A549 (cell line): ENCODE measurements around the gene TJP1. TPM values are rescaled to one million over a fixed set of nuclear protein-coding genes. Genes with fewer than 3 reads are reported as not detected.

Experiments
- ATAC-seq, 2 experiments: fragments of 200-7000 bp in 1 of 2; fragments of >200 bp in 1 of 2; cut with Nextera tagmentation in 1 of 2; cut with Tn5 transposase in 1 of 2; 3 replicates each; pipeline versions ENCODE4 v1.8.0 to v1.9.1; 2018 to 2020; ENCODE audit warnings: mild to moderate bottlenecking in 1 of 2, moderate library complexity in 1 of 2
- CTCF ChIA-PET: fragments of 300-600 bp; sonication (Branson Sonifier 250); formaldehyde crosslinking; extraction: SDS; loops from one replicate; lab custom pipeline; 2021; ENCODE audit warnings: antibody characterized with exemption, inconsistent platforms; lab: Yijun Ruan, JAX
- POLR2A ChIA-PET: fragments of 350-600 bp; formaldehyde crosslinking; extraction: SDS; loops from one replicate; lab custom pipeline; 2021; ENCODE audit warnings: antibody characterized with exemption, inconsistent platforms; lab: Yijun Ruan, JAX
- DNase-seq, 2 experiments: peaks; one replicate each; pipeline versions ENCODE4 v3.0.0 to v3.0.0-alpha.2; 2011 to 2016; ENCODE audit warnings: low read depth in 1 of 2, low spot score in 1 of 2
- FAIRE-seq: peaks from 2 replicates; lab custom pipeline; 2011; peaks lifted over from hg19 to GRCh38; lab: Jason Lieb, UNC
- H3K27ac ChIP-seq, 2 experiments: fragments of >200 bp; sonication (Bioruptor Twin); formaldehyde crosslinking; 3 replicates each; pipeline ENCODE4 v1.5.1; 2016 to 2017
- H3K4me1 ChIP-seq: fragments of >200 bp; sonication (Bioruptor Twin); formaldehyde crosslinking; 3 replicates; pipeline ENCODE4 v1.6.1; 2016
- H3K4me2 ChIP-seq: fragments of >200 bp; sonication (Bioruptor Twin); formaldehyde crosslinking; 3 replicates; pipeline ENCODE4 v1.6.1; 2016
- H3K4me3 ChIP-seq: fragments of >200 bp; sonication (Bioruptor Twin); formaldehyde crosslinking; 3 replicates; pipeline ENCODE4 v1.5.1; 2016
- H3K9me3 ChIP-seq: fragments of >200 bp; sonication (Bioruptor Twin); formaldehyde crosslinking; 3 replicates; pipeline ENCODE4 v1.6.1; 2016
- CBX2 ChIP-seq: fragments of 200-600 bp; sonication (generic); IDR thresholded peaks from 2 replicates; pipeline ENCODE4 v1.6.1; 2016; ENCODE audit warnings: low read depth, mild to moderate bottlenecking, borderline replicate concordance
- E2F6 ChIP-seq: IDR thresholded peaks from 2 replicates; pipeline ENCODE4 v1.6.1; 2012; ENCODE audit warnings: low read depth, borderline replicate concordance
- ELK1 ChIP-seq: fragments of 150-350 bp; IDR thresholded peaks from 2 replicates; pipeline ENCODE4 v1.6.1; 2014; ENCODE audit warnings: low read depth, mild to moderate bottlenecking, low read length
- EP300 ChIP-seq, 2 experiments: fragments of >200 bp; sonication (Bioruptor Twin); formaldehyde crosslinking; IDR thresholded peaks; 2 replicates in 1 of 2; 3 replicates in 1 of 2; pipeline ENCODE4 v1.6.1; 2016 to 2017
- ESRRA ChIP-seq: fragments of 150-350 bp; IDR thresholded peaks from 2 replicates; pipeline ENCODE4 v1.6.1; 2014; ENCODE audit warnings: mild to moderate bottlenecking, low read length, borderline replicate concordance
- HDAC2 ChIP-seq: fragments of 200-600 bp; sonication (generic); IDR thresholded peaks from 2 replicates; pipeline ENCODE4 v1.6.1; 2016
- HES2 ChIP-seq: fragments of >200 bp; sonication (Bioruptor Twin); formaldehyde crosslinking; IDR thresholded peaks from 2 replicates; pipeline ENCODE4 v1.6.1; 2016
- HEYL ChIP-seq: fragments of 250-450 bp; sonication (Bioruptor Pico); IDR thresholded peaks from 2 replicates; pipeline ENCODE4 v1.8.0; 2021; ENCODE audit warnings: mild to moderate bottlenecking, moderate library complexity
- HOXB13 ChIP-seq: fragments of 250-450 bp; sonication (Bioruptor Pico); IDR thresholded peaks from 2 replicates; pipeline ENCODE4 v1.5.0; 2020; ENCODE audit warnings: low read depth, mild to moderate bottlenecking, moderate library complexity
- HOXB5 ChIP-seq: fragments of 250-450 bp; sonication (Bioruptor Pico); IDR thresholded peaks from 2 replicates; pipeline ENCODE4 v1.5.0; 2020; ENCODE audit warnings: mild to moderate bottlenecking, moderate library complexity
- KDM5A ChIP-seq: fragments of 200-600 bp; sonication (generic); IDR thresholded peaks from 2 replicates; pipeline ENCODE4 v1.6.1; 2016; ENCODE audit warnings: antibody characterized with exemption, mild to moderate bottlenecking
- MAZ ChIP-seq: fragments of 150-350 bp; IDR thresholded peaks from 2 replicates; pipeline ENCODE4 v1.6.1; 2014; ENCODE audit warnings: antibody characterized with exemption, low read depth, low read length, borderline replicate concordance
- MYC ChIP-seq: IDR thresholded peaks from 2 replicates; pipeline ENCODE4 v1.6.1; 2012; ENCODE audit warnings: mild to moderate bottlenecking, inconsistent platforms, low read length, improper control_type of control experiment, borderline replicate concordance
- NFE2L2 ChIP-seq: fragments of 150-350 bp; conservative IDR thresholded peaks from 2 replicates; pipeline ENCODE4 v1.6.1; 2014; ENCODE audit warnings: low read length
- NR3C1 ChIP-seq: fragments of >200 bp; sonication (Bioruptor Twin); formaldehyde crosslinking; IDR thresholded peaks from 3 replicates; pipeline ENCODE4 v1.6.1; 2017
- PHF8 ChIP-seq: fragments of 200-600 bp; sonication (generic); IDR thresholded peaks from 2 replicates; pipeline ENCODE4 v1.6.1; 2016; ENCODE audit warnings: low read depth, mild to moderate bottlenecking, antibody characterized with exemption, moderate library complexity, borderline replicate concordance
- POLR2A ChIP-seq: IDR thresholded peaks from 2 replicates; pipeline ENCODE4 v1.6.1; 2012; ENCODE audit warnings: mild to moderate bottlenecking, low read length
- POLR2AphosphoS2 ChIP-seq: conservative IDR thresholded peaks from 2 replicates; pipeline ENCODE4 v1.6.1; 2012; ENCODE audit warnings: low read length, improper control_type of control experiment, inconsistent platforms
- RCOR1 ChIP-seq: fragments of 150-350 bp; IDR thresholded peaks from 2 replicates; pipeline ENCODE4 v1.6.1; 2014; ENCODE audit warnings: antibody characterized with exemption, low read length, low read depth
- RFX5 ChIP-seq: fragments of 450-650 bp; IDR thresholded peaks from 2 replicates; pipeline ENCODE4 v1.7.1; 2014; ENCODE audit warnings: antibody characterized with exemption, mild to moderate bottlenecking, moderate library complexity
- USF2 ChIP-seq: fragments of 450-650 bp; IDR thresholded peaks from 2 replicates; pipeline ENCODE4 v1.6.1; 2014; ENCODE audit warnings: antibody characterized with exemption
- ZC3H11A ChIP-seq: fragments of 450-650 bp; IDR thresholded peaks from 2 replicates; pipeline ENCODE4 v1.6.1; 2014; ENCODE audit warnings: antibody characterized with exemption, mild to moderate bottlenecking
- ZSCAN20 ChIP-seq: fragments of 250-450 bp; sonication (Bioruptor Pico); IDR thresholded peaks from 2 replicates; pipeline ENCODE4 v1.8.0; 2022; ENCODE audit warnings: mild to moderate bottlenecking, moderate library complexity
- WGBS: methylation state at CpG from one replicate; pipeline ENCODE4 v1.1.6; 2017; ENCODE audit errors: missing lambda C conversion rate; 5-methylcytosine and 5-hydroxymethylcytosine counted together
- polyA plus RNA-seq, 4 experiments: library from polyadenylated mRNA; depleted of rRNA in 3 of 4; stranded (reverse); fragments of >200 nt; fragmentation: RNase III in 1 of 4; extraction: RNeasy Plus Mini Kit Qiagen cat#74134 plus additional on column Dnase treatment in 1 of 4; gene quantifications; 2 replicates in 3 of 4; 3 replicates in 1 of 4; pipeline ENCODE4 v1.2.3, GENCODE V29; 2011 to 2017

TJP1 gene
- polyA plus RNA-seq, 2 of the 4 experiments (the other 2 are of a cell fraction), result 55.0 to 179 TPM

- no peak for FAIRE-seq
- Histone ChIP-seq H3K4me1 (peaks cover 13% of the 10 kb centered on the region), H3K4me2 (no peak overlapping the region), H3K9me3 (no peaks in the 10 kb centered on the region), H3K4me3 (no peak overlapping the region), H3K27ac (0 out of 6 replicates have a peak overlapping the region, but pooled peaks of 1 of the 2 experiments have one; percentile 2)
- DNase-seq, result no peak
- 87% methylated on average over 3 of the region's 3 CpGs for WGBS
- CTCF ChIA-PET, result interaction anchor here (0.7 to 1.2 kb wide), 2 partner anchors 72 to 85 kb away, joined by 4 read pairs; no protein-coding TSS in a partner anchor
- ATAC-seq, result no peak
- POLR2A ChIA-PET, result no interaction called here
- TF ChIP-seq MYC (no peak), POLR2AphosphoS2 (no peak), E2F6 (no peak)
These were observed 18.7 kb upstream of the TJP1 start for GRCh38 chr15:29840926-29841325.

GRCh38 chr15:29840054-29840453, 17.8 kb upstream of the TJP1 start:
- POLR2A ChIA-PET, result no interaction called here
- H3K4me2 ChIP-seq, result no peak overlapping the region

GRCh38 chr15:29838352-29839010, 16.2 kb upstream of the TJP1 start:
- no peaks in the 10 kb centered on the region for H3K9me3 ChIP-seq
- ChIA-PET POLR2A (no interaction called here), CTCF (interaction anchor here (0.6 to 1.2 kb wide), 4 partner anchors 17 to 87 kb away, joined by 3 read pairs; no protein-coding TSS in a partner anchor)
- no peak for TF ChIP-seq RCOR1
- TF ChIP-seq CBX2, result no peak
- TF ChIP-seq ZC3H11A, result no peak
- no peak for TF ChIP-seq NFE2L2
- TF ChIP-seq ZSCAN20, result no peak
- TF ChIP-seq POLR2A, result no peak
- peaks cover 13% of the 10 kb centered on the region for H3K4me1 ChIP-seq
- no peak overlapping the region for H3K27ac ChIP-seq
- H3K4me3 ChIP-seq, result no peak overlapping the region
- ATAC-seq (no peak), DNase-seq (no peak), FAIRE-seq (peak; percentile 67)
- 95% methylated on average over 3 of the region's 3 CpGs for WGBS
- H3K4me2 ChIP-seq, result no peak overlapping the region

More at GRCh38 chr15:29840054-29840453, 17.8 kb upstream of the TJP1 start:
- FAIRE-seq, result no peak
- no peak for DNase-seq
- ATAC-seq, result no peak
- TF ChIP-seq CBX2, result no peak
- WGBS, result 73% methylated on average over 3 of the region's 3 CpGs
- peaks cover 22% of the 10 kb centered on the region for H3K4me1 ChIP-seq
- CTCF ChIA-PET, result interaction anchor here (1.2 kb wide), 2 partner anchors 71 to 81 kb away, joined by 3 to 4 read pairs; no protein-coding TSS in a partner anchor
- no peaks in the 10 kb centered on the region for H3K9me3 ChIP-seq
- no peak overlapping the region for H3K4me3 ChIP-seq
- H3K27ac ChIP-seq, result no peak overlapping the region

- WGBS, result 74% methylated on average over 4 of the region's 4 CpGs
- no peak overlapping the region for H3K27ac ChIP-seq
- DNase-seq, result no peak
- ChIA-PET POLR2A (interaction anchor here (2.7 kb wide), 1 partner anchor 14 kb away, joined by 22 read pairs; the partner anchor contains the start of gene TJP1), CTCF (interaction anchor here (1.1 to 3.4 kb wide), 5 partner anchors 13 to 240 kb away, joined by 3 to 16 read pairs (median 3); partner anchors contain the start of gene TJP1)
- H3K4me3 ChIP-seq, result no peak overlapping the region
- no peak for TF ChIP-seq PHF8
- TF ChIP-seq HEYL (CRISPR knock-in tag), result no peak
- no peak for TF ChIP-seq KDM5A
- TF ChIP-seq HES2, result no peak
- no peak for TF ChIP-seq HDAC2
- TF ChIP-seq ESRRA, result no peak
- TF ChIP-seq HOXB5 (CRISPR knock-in tag), result no peak
- no peak for TF ChIP-seq MAZ
- no peak for TF ChIP-seq RFX5
- TF ChIP-seq USF2, result no peak
- no peak for TF ChIP-seq RCOR1
- no peak for TF ChIP-seq NR3C1
- TF ChIP-seq ELK1, result no peak
- no peak for TF ChIP-seq EP300 (IDR thresholded peaks at IDR 0.05)
- no peak for TF ChIP-seq HOXB13 (CRISPR knock-in tag)
- H3K4me2 ChIP-seq, result 0 out of 3 replicates have a peak overlapping the region, but pooled peaks have one; percentile 13
- no peak; a peak in 1 of 6 replicates for ATAC-seq
- FAIRE-seq, result peak; percentile 18
- peaks cover 11% of the 10 kb centered on the region for H3K4me1 ChIP-seq
- no peaks in the 10 kb centered on the region for H3K9me3 ChIP-seq
These were observed 13.0 kb upstream of the TJP1 start for GRCh38 chr15:29835301-29835700.
